Ishikawa (cell line): Measurements from ENCODE around the gene THRB.

Source experiments
- CEBPB ChIP-seq: IDR thresholded peaks from 2 replicates; pipeline ENCODE4 v1.6.1; 2012
- CREB1 ChIP-seq: IDR thresholded peaks from 2 replicates; pipeline ENCODE4 v1.6.1; 2012; ENCODE audit warnings: low read depth
- EGR1 ChIP-seq: IDR thresholded peaks from 2 replicates; pipeline ENCODE4 v1.6.1; 2012
- EP300 ChIP-seq: IDR thresholded peaks from 2 replicates; pipeline ENCODE4 v1.6.1; 2012; ENCODE audit warnings: borderline replicate concordance
- FOXM1 ChIP-seq: IDR thresholded peaks from 2 replicates; pipeline ENCODE4 v1.6.1; 2012; ENCODE audit warnings: low read depth, borderline replicate concordance
- MAX ChIP-seq: IDR thresholded peaks from 2 replicates; pipeline ENCODE4 v1.6.1; 2012
- NFIC ChIP-seq: IDR thresholded peaks from 2 replicates; pipeline ENCODE4 v1.6.1; 2012
- RAD21 ChIP-seq: IDR thresholded peaks from 2 replicates; pipeline ENCODE4 v1.6.1; 2012; ENCODE audit warnings: low read depth
- REST ChIP-seq: IDR thresholded peaks from 2 replicates; pipeline ENCODE4 v1.6.1; 2012; ENCODE audit warnings: low read depth, mild to moderate bottlenecking
- TAF1 ChIP-seq: IDR thresholded peaks from 2 replicates; pipeline ENCODE4 v1.6.1; 2012; ENCODE audit warnings: low read depth, mild to moderate bottlenecking
- TCF12 ChIP-seq: IDR thresholded peaks from 2 replicates; pipeline ENCODE4 v1.6.1; 2012; ENCODE audit warnings: low read depth
- TEAD4 ChIP-seq: IDR thresholded peaks from 2 replicates; pipeline ENCODE4 v1.6.1; 2012
- USF1 ChIP-seq: IDR thresholded peaks from 2 replicates; pipeline ENCODE4 v1.6.1; 2012
- YY1 ChIP-seq: IDR thresholded peaks from 2 replicates; pipeline ENCODE4 v1.6.1; 2012; ENCODE audit warnings: low read depth
- ZBTB7A ChIP-seq: IDR thresholded peaks from 2 replicates; pipeline ENCODE4 v1.6.1; 2012; ENCODE audit warnings: low read depth

The THRB gene

GRCh38 chr3:24315971-24316370, 178.7 kb downstream of the THRB start:
- TF ChIP-seq FOXM1 = no peak
- no peak for TF ChIP-seq USF1
- TF ChIP-seq EP300 = no peak
- TF ChIP-seq TEAD4 = no peak
- TF ChIP-seq RAD21 = no peak

GRCh38 chr3:24315356-24315755, 179.3 kb downstream of the THRB start:
- no peak for TF ChIP-seq TCF12

GRCh38 chr3:24311881-24312280, 182.8 kb downstream of the THRB start:
- no peak for TF ChIP-seq TEAD4
- TF ChIP-seq MAX = no peak
- no peak for TF ChIP-seq EP300
- no peak for TF ChIP-seq CREB1
- TF ChIP-seq USF1 = no peak
- no peak for TF ChIP-seq YY1
- no peak for TF ChIP-seq FOXM1
- no peak for TF ChIP-seq TCF12

- TF ChIP-seq ZBTB7A (no peak), YY1 (no peak), CEBPB (no peak), TCF12 (no peak), TEAD4 (no peak), MAX (no peak), CREB1 (no peak), RAD21 (no peak), EP300 (no peak), EGR1 (no peak)
Observed at GRCh38 chr3:24310887-24311286, 183.8 kb downstream of the THRB start.

- TF ChIP-seq USF1 (no peak), YY1 (no peak), CREB1 (no peak), TEAD4 (no peak), EGR1 (no peak), MAX (no peak), RAD21 (no peak), EP300 (no peak), NFIC (no peak), TCF12 (no peak), TAF1 (no peak), ZBTB7A (no peak), CEBPB (no peak), REST (no peak), FOXM1 (no peak)
Observed at GRCh38 chr3:24306518-24306917, 188.1 kb downstream of the THRB start.

- TF ChIP-seq USF1 (no peak), RAD21 (peak; percentile 10; the same call in 1 of the 2 replicates), TCF12 (peak; percentile 72), EP300 (0 out of 2 replicates have a peak, but pooled peaks have one; percentile 49), NFIC (peak; percentile 84), MAX (no peak; the same call in 1 of the 2 replicates), ZBTB7A (no peak), YY1 (no peak), TEAD4 (peak; percentile 82), FOXM1 (peak; percentile 50; the same call in 1 of the 2 replicates)
Observed at GRCh38 chr3:24305795-24306467, 188.7 kb downstream of the THRB start.
